HG02870 (cell line): ENCODE measurements around the gene ZNF546.

Experiments
- ATAC-seq: cut with Tn5 transposase; IDR thresholded peaks from one replicate; pipeline ENCODE4 v1.9.1; 2021; ENCODE audit warnings: mild to moderate bottlenecking, moderate library complexity; ENCODE audit not compliant: unreplicated experiment

Gene ZNF546

GRCh38 chr19:40054632-40055031, 57.8 kb downstream of the ZNF546 start:
- no peak for ATAC-seq

GRCh38 chr19:40055049-40055448, 58.2 kb downstream of the ZNF546 start:
- ATAC-seq: no peak

- ATAC-seq: peak; percentile 65
Observed at GRCh38 chr19:40055832-40056504, 59.1 kb downstream of the ZNF546 start, which contains the start of gene ZNF780B. ZNF780B (minus strand) TSS chr19:40056231; CDS start chr19:40050332, 5,899 bp downstream.

GRCh38 chr19:40056505-40056904, 59.6 kb downstream of the ZNF546 start:
- ATAC-seq: no peak

GRCh38 chr19:40057166-40057565, 60.3 kb downstream of the ZNF546 start:
- no peak for ATAC-seq

GRCh38 chr19:40059624-40060023, 62.8 kb downstream of the ZNF546 start:
- no peak for ATAC-seq

- ATAC-seq: no peak
Observed at GRCh38 chr19:40070058-40070457, 73.2 kb downstream of the ZNF546 start.
